IMR-90 (cell line): ENCODE data around the gene PARVB.

Experiments used
- BHLHE40 ChIP-seq: fragments of 150-350 bp; IDR thresholded peaks from 2 replicates; pipeline ENCODE4 v1.6.1; 2016; ENCODE audit warnings: mild to moderate bottlenecking, low read depth, low read length
- CEBPB ChIP-seq: IDR thresholded peaks from 2 replicates; pipeline ENCODE4 v1.6.1; 2012; ENCODE audit warnings: low read depth, low read length, improper control_type of control experiment
- ELK1 ChIP-seq: fragments of 150-350 bp; IDR thresholded peaks from 2 replicates; pipeline ENCODE4 v1.6.1; 2016; ENCODE audit warnings: low read depth, mild to moderate bottlenecking, low read length, moderate library complexity, borderline replicate concordance
- MAFK ChIP-seq: IDR thresholded peaks from 2 replicates; pipeline ENCODE4 v1.6.1; 2012; ENCODE audit warnings: low read depth, low read length, improper control_type of control experiment
- MAZ ChIP-seq: IDR thresholded peaks from 2 replicates; pipeline ENCODE4 v1.6.1; 2012; ENCODE audit warnings: low read depth, mild to moderate bottlenecking, low read length, improper control_type of control experiment, moderate library complexity, borderline replicate concordance
- MXI1 ChIP-seq: IDR thresholded peaks from 2 replicates; pipeline ENCODE4 v1.6.1; 2012; ENCODE audit warnings: low read depth, mild to moderate bottlenecking, low read length, moderate library complexity, borderline replicate concordance
- POLR2A ChIP-seq: IDR thresholded peaks from 2 replicates; pipeline ENCODE4 v1.6.1; 2012; ENCODE audit warnings: mild to moderate bottlenecking, low read depth, low read length
- RCOR1 ChIP-seq: IDR thresholded peaks from 2 replicates; pipeline ENCODE4 v1.6.1; 2012; ENCODE audit warnings: mild to moderate bottlenecking, low read length, improper control_type of control experiment; ENCODE audit not compliant: insufficient replicate concordance
- SMC3 ChIP-seq: fragments of 150-350 bp; IDR thresholded peaks from 2 replicates; pipeline ENCODE4 v1.6.1; 2016; ENCODE audit warnings: low read depth, mild to moderate bottlenecking, antibody characterized with exemption, low read length, moderate library complexity
- TF ChIP-seq, protein P1 (sequence below): conservative IDR thresholded peaks from 2 replicates; pipeline ENCODE4 v1.5.1; 2012; ENCODE audit warnings: mild to moderate bottlenecking, low read depth, low read length, improper control_type of control experiment

DNA sequence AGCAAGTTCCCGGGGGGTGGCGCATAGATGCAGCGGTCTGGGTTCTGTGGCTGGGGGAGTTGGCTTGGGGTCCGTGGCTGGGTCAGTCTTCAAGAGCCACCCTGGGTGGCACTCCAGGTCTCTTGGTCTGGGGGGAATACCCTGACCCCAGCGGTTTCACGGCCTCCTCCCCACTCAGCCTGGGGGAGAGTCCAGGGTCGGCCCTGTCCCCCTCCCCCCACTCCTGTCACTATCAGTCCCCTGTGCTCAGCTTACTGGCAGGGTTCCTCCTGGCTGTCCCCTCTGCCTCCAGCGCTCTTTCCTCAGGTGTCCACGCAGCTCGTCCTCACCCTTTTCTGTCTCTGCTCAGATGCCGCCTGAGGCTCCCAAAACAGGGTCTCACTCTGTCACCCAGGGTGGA lies 88.1 kb downstream of the PARVB start:
- TF ChIP-seq, protein P1, sequence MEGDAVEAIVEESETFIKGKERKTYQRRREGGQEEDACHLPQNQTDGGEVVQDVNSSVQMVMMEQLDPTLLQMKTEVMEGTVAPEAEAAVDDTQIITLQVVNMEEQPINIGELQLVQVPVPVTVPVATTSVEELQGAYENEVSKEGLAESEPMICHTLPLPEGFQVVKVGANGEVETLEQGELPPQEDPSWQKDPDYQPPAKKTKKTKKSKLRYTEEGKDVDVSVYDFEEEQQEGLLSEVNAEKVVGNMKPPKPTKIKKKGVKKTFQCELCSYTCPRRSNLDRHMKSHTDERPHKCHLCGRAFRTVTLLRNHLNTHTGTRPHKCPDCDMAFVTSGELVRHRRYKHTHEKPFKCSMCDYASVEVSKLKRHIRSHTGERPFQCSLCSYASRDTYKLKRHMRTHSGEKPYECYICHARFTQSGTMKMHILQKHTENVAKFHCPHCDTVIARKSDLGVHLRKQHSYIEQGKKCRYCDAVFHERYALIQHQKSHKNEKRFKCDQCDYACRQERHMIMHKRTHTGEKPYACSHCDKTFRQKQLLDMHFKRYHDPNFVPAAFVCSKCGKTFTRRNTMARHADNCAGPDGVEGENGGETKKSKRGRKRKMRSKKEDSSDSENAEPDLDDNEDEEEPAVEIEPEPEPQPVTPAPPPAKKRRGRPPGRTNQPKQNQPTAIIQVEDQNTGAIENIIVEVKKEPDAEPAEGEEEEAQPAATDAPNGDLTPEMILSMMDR = no peak
- TF ChIP-seq MAZ (no peak), MXI1 (no peak), ELK1 (no peak), CEBPB (no peak), BHLHE40 (no peak), RCOR1 (no peak), SMC3 (no peak), MAFK (no peak), POLR2A (no peak)
